Activated T-helper 2 cell treated with anti-CD3 and anti-CD28 coated beads, Interferon-gamma antibody, Interleukin-2, Interleukin-4, amounts not matched to agents 10 μg/mL and 5 μg/mL and 100 μg/mL, durations not matched to agents 14 hours and 24 hours and 36 hours (primary cell): Measurements from ENCODE around the gene COQ9. TPM values are rescaled to one million over a fixed set of nuclear protein-coding genes. Genes with fewer than 3 reads are reported as not detected.
A peak's percentile ranks its signal among the peaks of the same experiment; 100 is the strongest.

Experiments used
- DNase-seq: peaks from one replicate; pipeline ENCODE4 v3.0.0; 2021; ENCODE audit warnings: low spot score
- H3K27ac Mint-ChIP-seq: one replicate; pipeline ENCODE4 v1.8.0; 2021; ENCODE audit warnings: mixed read lengths
- H3K27me3 Mint-ChIP-seq: one replicate; pipeline ENCODE4 v1.8.0; 2021; ENCODE audit warnings: low read depth, mixed read lengths
- H3K36me3 Mint-ChIP-seq: one replicate; pipeline ENCODE4 v1.8.0; 2021; ENCODE audit warnings: low read depth, mixed read lengths
- H3K4me1 Mint-ChIP-seq: one replicate; pipeline ENCODE4 v1.8.0; 2021; ENCODE audit warnings: low read depth, mixed read lengths
- H3K4me3 Mint-ChIP-seq: one replicate; pipeline ENCODE4 v1.8.0; 2021; ENCODE audit warnings: low read depth, mild to moderate bottlenecking, moderate library complexity, mixed read lengths
- H3K9me3 Mint-ChIP-seq: one replicate; pipeline ENCODE4 v1.8.0; 2021; ENCODE audit warnings: mixed read lengths
- intact Hi-C: fragments of 100-400 bp; cut with micrococcal nuclease; formaldehyde crosslinking; loops from one replicate; pipeline ENCODE4 v1.15.1; 2023
- total RNA-seq: library from RNA; stranded (reverse); gene quantifications from 2 replicates; pipeline ENCODE4 v1.2.3, GENCODE V29; 2022

The COQ9 gene
- total RNA-seq, 1 donor from 2014 or later = 47.4 TPM

DNA sequence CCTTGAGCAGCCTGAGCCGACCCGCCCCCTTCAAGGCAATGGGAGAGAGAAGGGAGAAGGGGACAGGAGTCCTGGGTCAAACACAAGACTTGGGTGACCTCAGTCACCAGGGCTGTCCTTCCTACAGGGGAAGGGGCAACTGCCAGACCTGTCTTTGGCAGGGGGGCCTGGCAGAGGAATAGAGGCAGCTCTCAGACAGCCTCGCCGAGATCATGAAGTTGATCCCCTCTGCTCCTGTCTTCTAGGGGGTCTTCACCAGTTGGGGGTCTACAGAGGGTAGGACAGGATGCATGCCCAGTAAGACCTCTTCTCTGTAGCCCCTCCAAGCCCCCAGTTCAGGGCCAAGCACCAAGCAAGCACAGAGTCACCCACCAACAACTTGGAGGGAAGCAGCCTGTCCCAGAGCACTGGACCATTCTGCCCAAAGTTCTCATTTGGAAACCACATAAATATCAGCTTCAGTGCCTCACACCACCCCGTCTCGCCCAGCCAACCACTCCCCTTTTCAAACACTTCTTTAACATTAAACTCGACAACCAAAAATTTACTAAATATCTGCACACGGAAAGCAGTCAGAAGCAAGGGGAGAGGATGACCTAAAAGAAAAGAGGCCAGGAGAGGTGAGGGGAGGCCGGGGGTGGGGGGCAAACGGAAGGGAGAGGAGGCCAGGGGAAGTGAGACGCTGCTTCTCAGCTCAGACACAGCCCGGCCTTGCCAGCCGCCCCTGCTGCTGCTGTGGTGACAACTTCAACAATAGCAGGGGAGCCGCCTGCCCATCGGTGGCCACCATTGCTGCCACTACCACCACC is 31.3 kb downstream of the COQ9 start:
- no peak overlapping the region for H3K27ac Mint-ChIP-seq
- H3K36me3 Mint-ChIP-seq = no peaks in the 10 kb centered on the region
- peaks cover 3% of the 10 kb centered on the region for H3K27me3 Mint-ChIP-seq
- DNase-seq = no peak
- H3K9me3 Mint-ChIP-seq = no peaks in the 10 kb centered on the region
- H3K4me3 Mint-ChIP-seq = no peak overlapping the region
- peaks cover 12% of the 10 kb centered on the region for H3K4me1 Mint-ChIP-seq
- intact Hi-C loops = no loop called here

DNA sequence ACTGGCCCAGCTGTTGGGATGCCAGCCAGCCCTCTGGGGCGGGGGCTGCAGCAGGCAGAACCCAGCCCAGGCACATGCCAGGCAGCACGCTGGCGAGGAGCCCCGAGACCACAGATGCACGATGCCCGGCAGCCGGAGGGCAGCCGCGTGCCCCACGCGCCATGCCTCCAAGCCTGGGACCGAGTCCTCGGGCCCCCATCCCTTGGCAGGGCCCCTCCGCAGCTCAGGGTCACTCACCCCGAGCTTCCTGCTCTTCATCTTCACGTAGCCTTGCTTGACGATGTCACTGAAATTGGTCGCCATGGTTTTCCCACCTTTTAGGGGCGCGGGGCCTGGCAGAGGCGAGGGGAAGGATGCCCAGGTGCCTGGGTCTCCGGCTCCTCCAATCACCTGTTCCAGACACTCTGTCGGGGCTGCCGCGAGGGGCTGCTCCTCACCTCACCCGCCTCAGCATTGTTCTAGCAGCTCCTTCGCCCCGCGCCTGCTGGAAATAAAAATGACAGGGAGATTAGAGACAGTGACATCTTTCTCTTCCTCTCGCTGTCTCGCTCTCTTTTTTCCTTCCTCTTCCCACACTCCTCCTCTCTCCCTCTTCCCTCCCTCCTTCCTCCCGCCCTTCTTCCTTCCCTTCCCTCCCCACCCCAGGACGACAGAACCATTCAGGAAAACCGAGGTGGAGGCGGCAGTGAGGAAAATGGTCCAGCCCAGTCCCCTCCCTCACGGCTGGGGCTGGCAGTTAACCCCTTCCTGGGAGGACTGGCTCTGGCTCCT is 32.1 kb downstream of the COQ9 start:
- no peaks in the 10 kb centered on the region for H3K36me3 Mint-ChIP-seq
- H3K27me3 Mint-ChIP-seq = peaks cover 3% of the 10 kb centered on the region
- peaks cover 12% of the 10 kb centered on the region for H3K4me1 Mint-ChIP-seq
- intact Hi-C loops = no loop called here
- H3K9me3 Mint-ChIP-seq = no peaks in the 10 kb centered on the region
- no peak for DNase-seq
- no peak overlapping the region for H3K27ac Mint-ChIP-seq
- no peak overlapping the region for H3K4me3 Mint-ChIP-seq

DNA sequence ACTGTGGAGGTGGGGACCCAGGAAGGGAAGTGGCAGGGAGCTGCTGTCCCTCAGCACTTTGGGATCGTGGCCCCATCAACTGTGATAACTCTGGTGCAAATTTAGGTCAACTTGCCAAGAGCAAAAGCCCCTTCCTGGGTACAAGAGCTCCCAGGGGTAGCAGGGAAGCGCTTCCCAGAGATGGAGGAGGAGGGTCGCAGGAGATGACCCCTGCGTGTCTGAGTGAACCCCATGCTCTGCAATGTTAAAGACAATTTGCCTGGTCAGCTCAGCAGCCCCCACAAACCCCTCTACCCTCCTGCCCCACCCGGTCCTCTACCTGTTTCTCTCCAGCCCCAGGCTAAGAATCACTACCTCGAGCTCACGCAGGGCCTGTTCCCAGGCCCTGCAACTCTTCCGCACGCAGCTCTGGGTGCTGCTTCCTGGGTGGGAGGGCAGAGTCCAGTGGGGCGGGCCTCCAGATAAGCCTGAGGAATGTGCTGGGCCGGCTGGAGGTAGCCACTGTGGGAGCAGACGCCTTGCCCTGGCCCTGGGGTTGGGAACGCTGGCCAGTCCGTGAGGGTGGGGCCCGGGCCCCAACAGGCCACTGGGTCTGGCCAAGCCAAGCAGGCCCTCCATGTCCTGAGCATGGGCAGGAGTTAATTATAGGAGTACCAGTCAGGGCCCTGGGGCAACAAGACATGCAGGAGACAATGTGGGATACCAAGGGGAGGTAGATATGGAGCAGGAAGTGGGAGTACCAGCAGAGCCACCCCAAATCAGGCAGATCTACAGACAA is 32.9 kb downstream of the COQ9 start:
- peaks cover 11% of the 10 kb centered on the region for H3K4me1 Mint-ChIP-seq
- H3K9me3 Mint-ChIP-seq = no peaks in the 10 kb centered on the region
- H3K27me3 Mint-ChIP-seq = peaks cover 7% of the 10 kb centered on the region
- intact Hi-C loops = no loop called here
- H3K27ac Mint-ChIP-seq = no peak overlapping the region
- no peaks in the 10 kb centered on the region for H3K36me3 Mint-ChIP-seq
- no peak for DNase-seq
- no peak overlapping the region for H3K4me3 Mint-ChIP-seq

DNA sequence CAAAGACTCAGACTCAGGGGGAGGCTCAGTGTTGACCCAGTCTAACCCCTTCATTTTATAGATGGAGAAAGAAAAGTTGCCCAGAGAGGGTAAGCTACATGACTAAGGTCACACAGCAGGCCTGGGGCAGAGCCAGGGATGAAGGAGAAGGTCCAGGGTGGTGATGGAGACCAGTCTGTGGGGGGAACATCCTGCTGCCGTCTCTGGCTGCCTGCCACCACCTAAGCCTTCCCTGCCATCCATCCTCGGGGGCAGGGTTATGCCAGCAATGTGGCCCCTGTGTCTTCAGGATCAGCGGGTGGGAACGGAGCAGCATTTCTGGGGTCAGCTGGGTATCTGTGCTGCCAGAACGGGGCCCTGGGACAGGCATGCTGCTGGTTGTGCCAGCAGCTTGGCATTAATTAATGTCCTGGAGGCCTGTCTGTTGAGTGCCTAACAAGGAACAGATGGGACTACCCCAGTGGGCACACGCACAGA is 33.5 kb downstream of the COQ9 start:
- intact Hi-C loops = no loop called here
- Mint-ChIP-seq H3K4me3 (no peak overlapping the region), H3K27ac (no peak overlapping the region)

DNA sequence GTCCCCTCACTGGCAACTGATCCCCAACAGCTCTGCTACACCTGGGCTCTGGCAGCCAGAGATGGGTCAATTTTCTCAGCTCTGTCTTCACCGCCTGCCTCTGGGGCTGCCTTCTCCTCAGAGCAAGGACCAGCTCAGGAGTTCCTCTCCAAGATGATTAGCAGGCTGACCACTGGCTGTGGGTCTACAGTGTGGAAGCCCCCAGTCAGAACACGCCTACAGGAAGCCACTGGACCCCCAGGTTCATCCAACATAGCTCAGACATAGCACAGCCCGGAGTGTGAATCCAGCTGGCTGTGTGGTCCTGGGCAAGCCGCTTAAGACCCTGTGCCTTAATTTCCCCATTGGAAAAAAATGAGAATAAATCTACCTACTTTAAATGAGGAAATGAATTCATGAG is 34.1 kb downstream of the COQ9 start:
- intact Hi-C loops = no loop called here
- Mint-ChIP-seq H3K9me3 (no peaks in the 10 kb centered on the region), H3K27me3 (peaks cover 10% of the 10 kb centered on the region), H3K36me3 (no peaks in the 10 kb centered on the region), H3K4me3 (no peak overlapping the region), H3K27ac (no peak overlapping the region), H3K4me1 (peaks cover 6% of the 10 kb centered on the region)
- no peak for DNase-seq

More for the DNA sequence above, 33.5 kb downstream of the COQ9 start:
- no peaks in the 10 kb centered on the region for H3K36me3 Mint-ChIP-seq
- no peaks in the 10 kb centered on the region for H3K9me3 Mint-ChIP-seq
- H3K27me3 Mint-ChIP-seq = peaks cover 10% of the 10 kb centered on the region
- DNase-seq = no peak
- H3K4me1 Mint-ChIP-seq = peaks cover 11% of the 10 kb centered on the region

DNA sequence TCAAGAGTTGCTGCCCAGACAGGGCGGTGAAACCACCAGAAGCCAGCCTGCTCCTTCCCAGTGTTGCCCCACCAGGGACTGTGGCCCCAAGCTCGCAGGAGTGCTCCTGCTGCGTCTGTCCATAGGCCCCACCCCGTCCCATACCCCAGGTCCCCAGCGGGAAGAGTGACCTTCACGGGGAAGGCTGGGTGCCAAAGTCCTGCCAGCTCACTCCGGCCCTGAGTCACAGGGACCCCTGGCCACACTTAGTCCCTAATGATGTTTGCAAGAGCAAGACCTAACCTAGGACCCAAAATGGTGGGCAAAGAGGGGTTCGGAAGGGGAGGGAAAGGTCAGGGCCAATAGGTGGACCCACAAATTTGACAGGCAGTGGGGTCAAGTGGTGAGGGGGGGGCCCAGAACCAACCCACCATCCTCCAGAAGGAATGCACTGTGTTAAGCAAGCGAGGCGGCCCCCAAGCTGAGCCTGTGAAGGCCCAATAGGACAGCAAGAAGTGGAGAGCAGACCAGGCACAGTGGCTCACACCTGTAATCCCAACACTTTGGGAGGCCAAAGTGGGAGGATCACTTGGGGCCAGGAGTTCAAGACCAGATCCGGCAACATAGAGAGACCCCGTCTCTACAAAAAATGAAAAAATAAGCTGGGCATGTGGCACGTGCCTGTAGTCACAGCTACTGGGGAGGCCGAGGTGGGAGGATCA is 35.7 kb downstream of the COQ9 start:
- intact Hi-C loops = no loop called here
- Mint-ChIP-seq H3K27me3 (peaks cover 10% of the 10 kb centered on the region), H3K4me1 (peaks cover 8% of the 10 kb centered on the region), H3K4me3 (no peak overlapping the region), H3K27ac (no peak overlapping the region), H3K36me3 (no peaks in the 10 kb centered on the region), H3K9me3 (no peaks in the 10 kb centered on the region)
- no peak for DNase-seq

DNA sequence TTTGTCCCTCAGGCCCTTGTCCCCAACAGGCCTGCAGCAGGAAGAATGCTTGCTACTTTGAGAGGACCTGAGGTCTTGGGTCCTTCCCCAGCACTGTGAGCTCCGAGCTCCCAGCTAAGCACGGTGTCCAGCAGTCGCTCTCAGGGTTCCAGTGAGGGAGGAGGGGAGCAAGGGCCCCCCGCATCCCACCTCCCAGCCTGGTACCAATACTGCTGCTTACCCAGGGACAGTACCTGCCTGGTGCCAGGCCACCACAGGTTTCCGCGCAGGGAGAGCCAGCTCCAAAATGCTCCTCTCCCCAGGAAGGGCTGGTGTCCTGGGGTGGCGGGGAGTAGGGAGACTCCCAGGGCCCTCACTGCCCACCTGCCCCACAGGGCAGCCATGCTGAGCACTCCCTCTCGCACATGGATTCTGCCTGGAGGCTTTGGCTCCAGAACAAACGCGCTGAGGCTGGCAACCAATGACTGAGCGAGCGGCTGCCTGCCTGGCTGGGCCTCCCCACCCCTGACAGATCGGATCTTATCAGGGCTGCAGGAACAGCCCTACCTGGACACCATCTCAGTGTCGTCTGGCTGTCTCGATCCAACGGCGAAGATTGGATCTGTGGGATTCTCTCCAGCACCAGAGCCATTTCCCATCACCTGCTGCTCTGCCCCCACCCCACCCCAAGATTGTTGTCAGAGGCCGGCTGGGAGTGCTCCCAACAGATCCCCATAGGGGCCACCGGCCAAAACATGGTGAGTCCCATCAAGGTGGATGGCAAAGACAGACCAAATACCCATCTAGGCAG is 36.6 kb downstream of the COQ9 start:
- Mint-ChIP-seq H3K27ac (no peak overlapping the region), H3K27me3 (peaks cover 10% of the 10 kb centered on the region), H3K9me3 (no peaks in the 10 kb centered on the region), H3K36me3 (no peaks in the 10 kb centered on the region), H3K4me3 (no peak overlapping the region), H3K4me1 (peaks cover 8% of the 10 kb centered on the region)
- intact Hi-C loops = no loop called here
- no peak for DNase-seq

DNA sequence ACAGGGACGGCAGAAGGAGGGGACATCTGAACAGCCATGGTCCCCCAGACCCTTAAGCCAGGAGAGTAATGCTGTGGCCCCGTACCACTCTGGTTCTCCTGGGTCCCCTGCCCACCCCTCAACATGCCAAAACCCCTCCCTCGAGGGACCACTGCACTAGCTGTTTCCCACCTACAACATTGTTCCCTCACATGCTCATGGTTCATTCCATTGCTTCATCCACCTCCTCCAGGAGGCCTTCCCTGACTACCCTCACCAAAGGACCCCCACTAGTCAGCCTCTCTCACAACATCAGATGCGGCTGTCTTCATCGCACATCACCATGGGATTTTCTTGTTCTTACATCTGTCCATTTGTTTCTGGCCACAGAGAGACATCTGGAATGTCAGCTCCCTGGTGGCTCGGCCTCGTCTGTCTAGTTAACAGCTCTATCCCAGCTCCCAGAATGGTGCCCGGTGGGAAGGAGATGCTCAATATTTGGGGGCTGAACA is 37.3 kb downstream of the COQ9 start:
- no peaks in the 10 kb centered on the region for H3K36me3 Mint-ChIP-seq
- intact Hi-C loops = no loop called here

DNA sequence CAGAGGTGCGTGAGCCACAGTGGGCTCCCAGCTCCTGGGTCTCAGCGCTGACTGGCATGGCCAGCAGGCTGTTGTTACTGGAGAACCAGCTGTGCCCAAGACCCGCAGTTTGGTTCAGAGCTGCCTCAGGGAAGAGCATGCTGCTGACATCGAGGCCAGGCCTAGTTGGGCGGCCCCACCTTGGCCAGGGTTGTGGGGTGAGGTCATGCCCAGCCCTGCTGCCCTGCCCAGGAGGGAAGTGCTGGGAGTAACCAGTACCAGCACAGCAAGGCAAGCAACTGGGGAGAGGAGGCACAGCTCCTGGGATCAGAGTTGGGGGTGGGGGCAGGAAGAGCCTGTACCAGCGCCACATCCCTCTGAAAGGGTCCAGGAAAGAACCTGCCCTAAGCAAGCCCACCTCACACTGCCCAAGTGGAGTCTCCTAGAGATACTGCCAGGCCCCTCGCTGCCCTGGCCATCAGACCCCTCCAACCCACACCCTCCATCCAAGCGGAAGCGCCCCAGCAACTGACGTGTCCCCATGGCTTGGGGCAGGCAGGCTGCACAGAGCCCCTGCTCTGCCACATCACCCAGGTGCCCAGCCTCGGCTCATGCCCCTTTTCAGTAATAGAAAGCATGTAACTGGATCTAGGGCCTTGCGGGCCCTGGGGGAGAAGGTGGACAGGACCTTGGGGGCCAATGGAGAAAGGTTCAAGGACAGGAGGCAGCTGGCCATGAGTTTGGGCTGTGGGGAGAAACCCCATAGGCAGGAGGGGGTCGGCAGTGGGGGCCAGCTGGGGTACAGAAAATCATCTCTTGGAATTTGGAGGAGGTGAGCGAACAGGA is 38.0 kb downstream of the COQ9 start:
- H3K4me3 Mint-ChIP-seq = peak overlapping the region; percentile 77
- H3K27ac Mint-ChIP-seq = no peak overlapping the region
- peaks cover 8% of the 10 kb centered on the region for H3K27me3 Mint-ChIP-seq

More for the DNA sequence above, 37.3 kb downstream of the COQ9 start:
- no peak overlapping the region for H3K4me3 Mint-ChIP-seq
- no peak for DNase-seq
- H3K27me3 Mint-ChIP-seq = peaks cover 7% of the 10 kb centered on the region
- H3K27ac Mint-ChIP-seq = no peak overlapping the region
- H3K9me3 Mint-ChIP-seq = no peaks in the 10 kb centered on the region
- peaks cover 8% of the 10 kb centered on the region for H3K4me1 Mint-ChIP-seq

DNA sequence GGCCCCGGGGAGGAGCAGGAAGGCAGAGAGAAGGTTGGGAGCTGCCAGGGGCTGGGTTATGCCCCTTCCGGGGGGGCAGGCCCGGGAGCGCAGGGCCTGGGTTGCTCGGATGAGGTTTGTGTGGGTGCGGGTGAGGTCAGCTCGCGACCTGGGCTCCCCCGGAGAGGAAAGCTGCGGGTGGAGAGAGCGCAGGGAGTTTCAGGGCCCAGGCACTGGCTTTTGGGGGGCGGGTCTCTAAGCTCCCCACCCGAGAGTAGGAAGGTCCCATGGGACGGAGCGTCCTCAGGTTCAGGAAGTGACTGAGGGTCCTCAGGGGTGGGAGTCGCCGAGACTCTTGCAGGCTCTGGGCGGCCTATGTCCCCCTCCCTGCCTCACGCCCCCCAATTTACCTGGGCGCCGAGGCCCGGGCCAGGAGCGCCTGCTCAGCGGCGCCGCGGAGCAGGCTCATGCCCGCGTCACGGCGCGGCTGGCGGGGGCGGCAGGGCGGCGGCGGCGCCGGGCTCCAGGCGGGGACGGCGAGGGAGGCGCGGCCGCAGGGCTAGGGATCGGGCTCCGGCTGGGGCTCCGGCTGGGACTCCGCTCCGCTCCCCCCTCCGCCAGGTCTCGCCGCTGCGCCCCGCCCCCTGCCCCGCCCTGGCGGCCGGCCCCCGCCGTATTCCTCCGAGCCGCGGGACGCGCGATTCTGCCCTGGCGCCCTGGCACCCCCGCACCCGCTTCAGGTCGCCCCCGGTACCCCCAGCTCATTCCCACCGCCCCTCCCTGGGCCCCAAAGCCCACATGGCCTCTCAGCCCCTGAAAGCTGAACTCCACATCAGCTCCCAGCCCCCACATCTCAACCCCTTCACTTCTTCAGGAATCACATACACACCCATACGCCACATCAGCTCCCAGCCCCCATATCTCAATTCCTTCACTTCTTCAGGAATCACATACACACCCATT is 38.9 kb downstream of the COQ9 start, which contains the start of gene DOK4:
Gene DOK4 (minus strand): TSS at position 578 of the 942 bp plus-strand sequence. CDS start 6,986 bp downstream, outside the sequence.
- intact Hi-C loops = loop anchor here (1.0 kb wide), 2 partner anchors 10 to 51 kb away; no protein-coding TSS in a partner anchor
- Mint-ChIP-seq H3K9me3 (no peaks in the 10 kb centered on the region), H3K36me3 (no peaks in the 10 kb centered on the region), H3K4me3 (peak within 1 kb of the TSS; percentile 77), H3K27ac (no peak within 1 kb of the TSS), H3K4me1 (peaks cover 8% of the 10 kb centered on the region), H3K27me3 (peaks cover 10% of the 10 kb centered on the region)
- DNase-seq = peak; percentile 66

More for the DNA sequence above, 38.0 kb downstream of the COQ9 start:
- DNase-seq = no peak
- peaks cover 8% of the 10 kb centered on the region for H3K4me1 Mint-ChIP-seq
- no peaks in the 10 kb centered on the region for H3K9me3 Mint-ChIP-seq
- no peaks in the 10 kb centered on the region for H3K36me3 Mint-ChIP-seq
- intact Hi-C loops = no loop called here
